Activated T-helper 1 cell treated with anti-CD3 and anti-CD28 coated beads, Interleukin-2, amount 50 U/mL, for 16 hours (primary cell): ENCODE results near the gene ZNF157.

Experiments
- DNase-seq, 2 donors: peaks; one replicate each; pipeline ENCODE4 v3.0.0-alpha.2; 2020; ENCODE audit warnings: low read depth in 1 of 2, low spot score in 1 of 2

Gene ZNF157

GRCh38 chrX:47446971-47447370, 76.6 kb downstream of the ZNF157 start:
- no peak for DNase-seq

DNA sequence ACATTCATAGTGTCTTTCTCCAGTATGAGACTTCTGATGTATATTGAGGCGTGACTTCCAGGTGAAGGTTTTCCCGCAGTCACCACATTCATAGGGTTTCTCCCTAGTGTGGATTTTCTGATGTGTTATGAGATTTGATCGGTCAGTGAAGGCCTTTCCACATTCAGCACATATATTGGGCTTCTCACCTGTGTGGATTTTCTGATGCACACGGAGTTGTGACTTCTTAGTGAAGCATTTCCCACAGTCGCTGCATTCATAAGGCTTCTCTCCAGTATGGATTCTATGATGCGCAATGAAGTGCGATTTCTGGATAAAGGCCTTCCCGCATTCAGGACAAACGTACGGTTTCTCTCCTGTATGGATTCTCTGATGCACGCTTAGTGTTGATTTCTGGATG, 77.2 kb downstream of the ZNF157 start:
- no peak for DNase-seq

- no peak for DNase-seq
These were observed 77.9 kb downstream of the ZNF157 start for GRCh38 chrX:47448165-47448806.

GRCh38 chrX:47452112-47452511, 81.7 kb downstream of the ZNF157 start:
- DNase-seq = no peak

DNA sequence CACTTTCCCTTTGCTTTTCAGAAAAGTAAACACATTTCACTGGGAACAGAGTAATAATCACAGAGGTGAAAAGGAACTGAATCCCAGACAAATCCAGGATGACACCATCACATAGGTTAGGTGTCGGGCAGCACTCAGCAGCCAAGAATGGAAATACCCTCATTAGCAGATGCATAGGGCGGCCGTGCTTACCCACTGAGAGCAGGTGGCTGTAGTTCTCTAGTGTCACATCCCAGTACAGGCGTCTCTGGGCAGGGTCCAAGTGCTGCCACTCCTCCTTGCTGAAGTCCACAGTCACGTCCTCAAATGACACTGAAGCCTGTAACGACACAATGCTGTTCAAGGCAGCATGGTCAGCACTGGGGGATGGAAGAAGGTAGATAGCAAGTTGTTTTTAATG, 85.7 kb downstream of the ZNF157 start:
- DNase-seq = no peak

DNA sequence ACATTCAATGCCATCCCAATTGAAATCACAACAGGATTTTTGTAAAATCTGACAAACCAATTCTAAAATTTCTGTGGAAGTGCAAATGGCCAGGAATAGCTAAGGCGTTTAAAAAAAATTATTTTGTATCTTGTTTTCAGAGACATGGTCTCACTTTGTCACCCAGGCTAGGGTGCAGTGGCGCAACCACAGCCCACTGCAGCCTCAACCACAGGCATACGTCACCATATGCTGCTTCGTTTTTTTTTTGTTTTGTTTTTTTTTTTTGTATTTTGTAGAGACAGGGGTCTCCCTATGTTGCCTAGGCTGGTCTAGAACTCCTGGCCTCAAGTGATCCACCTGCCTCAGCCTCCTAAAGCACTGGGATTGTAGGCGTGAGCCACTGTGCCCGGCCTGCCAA, 88.2 kb downstream of the ZNF157 start:
- no peak for DNase-seq

DNA sequence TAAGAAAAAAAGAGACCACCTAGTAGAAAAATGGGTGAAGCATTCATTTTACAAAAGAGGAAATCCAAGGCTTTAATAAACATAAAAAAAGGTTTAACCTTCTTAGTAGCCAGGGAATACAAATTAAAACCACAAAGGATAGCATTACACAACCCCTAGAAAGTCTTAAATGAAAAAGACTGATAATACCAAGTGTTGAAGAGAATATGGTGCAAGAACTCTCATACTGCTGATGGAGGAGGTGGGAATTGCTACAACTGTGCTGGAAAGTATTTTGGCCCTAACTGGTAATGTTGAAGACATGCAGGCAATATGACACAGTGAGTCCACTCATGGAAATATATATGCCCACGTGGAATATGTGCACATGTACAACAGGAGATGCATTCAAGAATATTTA, 90.2 kb downstream of the ZNF157 start:
- DNase-seq = no peak
